ENCODE data around the gene EPB41.
A peak's percentile ranks its signal among the peaks of the same experiment; 100 is the strongest.
"Not testable (repeated sequence)": the region's sequence is repeated elsewhere in the genome, so short reads cannot be mapped to it uniquely, and the experiment has no call there.

EPB41 gene

DNA sequence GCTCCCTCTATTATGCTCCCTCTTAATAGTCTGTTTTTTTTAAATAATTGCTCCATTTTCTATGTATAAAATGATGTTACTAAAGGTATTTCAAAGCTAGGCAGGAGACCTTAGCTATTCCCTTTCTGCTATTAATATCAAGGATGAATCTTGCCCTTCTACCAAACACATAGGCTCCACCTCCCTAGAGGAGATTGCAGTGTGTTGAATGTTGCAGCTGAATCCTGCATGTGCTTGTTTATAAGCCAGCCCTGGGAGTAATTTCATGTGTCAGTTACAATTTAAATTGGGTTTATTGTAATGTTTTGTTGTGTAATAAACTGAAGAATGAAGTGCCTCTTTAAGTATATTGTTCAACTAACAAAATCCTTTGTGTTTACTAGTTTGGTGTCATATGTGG, 143.3 kb downstream of the EPB41 start:
- DNase-seq, result no peak

DNA sequence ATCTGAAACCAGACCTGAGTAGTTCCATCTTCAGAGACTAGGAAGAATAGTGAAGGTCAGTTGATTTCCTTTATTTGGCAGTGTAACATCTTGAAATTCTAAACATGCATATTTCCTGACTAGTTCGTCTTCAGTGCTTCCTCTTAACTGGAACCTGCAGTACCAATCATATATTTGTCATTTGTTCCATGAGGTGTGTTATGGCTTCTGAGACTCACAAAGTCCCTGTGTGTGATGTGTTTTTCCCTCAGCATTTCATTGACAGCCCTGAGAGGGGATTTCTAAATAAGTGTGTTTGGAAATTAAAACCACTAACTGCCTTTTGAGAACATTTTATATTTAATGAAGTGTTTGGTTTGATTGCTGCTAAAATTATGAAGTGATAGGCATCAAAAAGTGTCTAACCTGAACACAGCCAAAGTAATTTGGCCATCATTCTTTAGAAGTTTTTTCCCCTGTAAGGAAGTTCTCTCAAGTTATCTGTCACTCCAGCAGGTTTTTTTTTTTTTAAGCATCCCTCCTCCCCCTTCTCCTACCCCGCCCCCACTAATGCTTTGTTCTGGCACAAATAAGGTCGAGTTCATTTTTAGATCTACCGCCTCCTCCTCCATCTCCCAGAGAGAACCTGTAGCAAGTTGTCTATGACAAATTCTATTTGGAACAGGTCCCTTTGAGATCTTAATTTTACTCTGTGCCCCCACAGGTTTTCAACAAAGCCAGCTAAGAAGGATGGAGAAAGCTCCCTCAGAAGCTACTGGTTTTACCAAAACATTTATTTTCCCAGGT, 148.0 kb downstream of the EPB41 start:
- no peak for DNase-seq

DNA sequence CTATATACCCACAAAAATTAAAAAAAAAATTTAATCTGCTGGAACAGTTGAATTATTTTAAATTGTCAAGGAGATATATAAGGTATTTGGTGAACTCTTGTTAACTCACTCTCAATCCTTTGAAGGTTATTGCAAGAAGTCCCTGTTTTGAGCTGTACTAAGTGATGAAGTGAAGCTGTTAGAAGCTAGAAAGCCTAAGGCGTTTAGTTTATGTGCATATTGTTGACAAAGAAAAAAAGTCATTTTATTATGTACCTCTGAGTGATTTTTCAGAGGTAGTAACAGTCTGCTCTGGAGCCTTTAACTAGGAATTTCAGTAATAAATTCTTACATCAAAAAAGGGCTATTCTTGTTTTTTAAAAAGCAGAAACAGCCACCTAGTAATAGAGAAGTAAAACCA, 149.7 kb downstream of the EPB41 start:
- DNase-seq, result no peak

DNA sequence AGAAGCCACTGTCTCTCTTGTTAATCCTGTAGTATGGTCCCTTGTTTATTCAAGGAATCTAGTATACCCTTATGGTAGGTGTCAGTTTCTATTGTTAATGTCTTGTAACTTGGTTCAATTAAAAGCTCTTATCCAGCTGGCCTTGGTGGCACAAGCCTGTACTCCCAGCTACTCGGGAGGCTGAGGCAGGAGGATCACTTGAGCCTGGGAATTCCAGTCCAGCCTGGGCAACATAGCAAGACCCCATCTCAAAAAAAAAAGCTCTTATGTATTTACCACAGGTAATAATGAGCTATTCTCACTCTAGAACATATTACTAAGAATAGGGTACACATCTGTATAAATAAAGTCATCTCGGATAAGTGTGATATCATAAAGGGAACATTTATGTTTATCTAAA, 162.8 kb downstream of the EPB41 start:
- no peak for DNase-seq

DNA sequence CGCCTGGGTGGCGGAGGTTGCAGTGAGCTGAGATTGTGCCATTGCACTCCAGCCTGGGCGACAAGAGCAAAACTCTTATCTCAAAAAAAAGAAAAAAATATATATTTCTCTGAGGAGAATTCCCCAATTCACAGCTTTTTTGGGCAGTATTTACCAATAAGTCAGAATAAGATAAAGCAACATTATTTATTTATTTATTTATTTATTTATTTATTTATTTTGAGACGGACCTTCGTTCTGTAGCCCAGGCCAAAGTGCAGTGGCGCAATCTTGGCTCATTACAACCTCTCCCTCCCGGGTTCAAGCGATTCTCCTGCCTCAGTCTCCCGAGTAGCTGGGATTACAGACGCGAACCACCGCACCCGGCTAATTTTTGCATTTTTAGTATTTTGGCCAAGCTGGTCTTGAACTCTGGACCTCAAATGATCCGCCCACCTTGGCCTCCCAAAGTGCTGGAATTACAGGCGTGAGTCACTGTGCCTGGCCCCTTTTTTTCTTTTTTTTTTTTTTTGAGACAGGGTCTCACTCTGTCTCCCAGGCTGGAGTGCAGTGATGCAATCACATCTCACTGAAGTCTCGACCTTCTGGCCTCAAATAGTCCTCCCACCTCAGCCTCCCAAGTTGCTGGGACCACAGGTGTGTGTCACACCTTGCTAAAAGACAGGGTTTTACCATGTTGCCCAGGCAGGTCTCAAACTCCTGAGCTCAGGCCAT, 165.7 kb downstream of the EPB41 start:
- DNase-seq, result not testable (repeated sequence)

DNA sequence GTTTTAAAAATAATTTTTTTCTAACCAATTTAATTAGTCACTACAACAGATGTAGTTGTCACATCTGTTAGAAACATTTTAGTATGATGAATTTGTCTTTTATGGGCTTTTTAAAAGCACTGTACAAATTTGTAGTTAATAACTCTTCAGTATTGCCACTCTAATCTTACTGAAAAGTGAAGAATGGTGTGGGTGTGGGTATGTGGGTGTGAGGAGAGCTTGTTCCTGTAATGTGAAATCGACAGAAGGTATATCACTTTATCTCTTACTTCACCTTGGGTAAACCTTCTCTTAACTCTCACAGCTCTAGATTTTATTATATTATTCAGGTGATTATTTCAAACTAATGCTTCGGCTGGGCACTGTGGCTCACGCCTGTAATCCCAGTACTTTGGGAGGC, 166.8 kb downstream of the EPB41 start:
- no peak for DNase-seq

DNA sequence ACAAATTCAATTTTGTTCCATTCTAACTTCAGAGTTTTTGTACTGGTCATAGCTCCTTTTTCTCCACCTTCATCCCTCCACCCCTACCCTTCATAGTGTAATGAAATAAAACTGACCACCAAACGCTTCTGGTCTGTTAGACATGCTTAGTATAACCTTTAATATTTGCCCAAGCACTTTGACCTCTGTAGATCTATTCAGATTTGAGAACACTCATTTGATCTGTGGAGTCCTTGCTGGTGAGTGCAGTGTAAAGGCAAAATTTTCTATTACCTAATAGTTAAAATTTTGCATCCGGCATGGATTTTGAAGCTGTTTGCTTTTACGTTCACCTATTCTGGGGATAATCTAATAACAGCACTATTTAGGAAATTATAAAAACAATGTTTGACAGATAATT, 168.2 kb downstream of the EPB41 start:
- no peak for DNase-seq

DNA sequence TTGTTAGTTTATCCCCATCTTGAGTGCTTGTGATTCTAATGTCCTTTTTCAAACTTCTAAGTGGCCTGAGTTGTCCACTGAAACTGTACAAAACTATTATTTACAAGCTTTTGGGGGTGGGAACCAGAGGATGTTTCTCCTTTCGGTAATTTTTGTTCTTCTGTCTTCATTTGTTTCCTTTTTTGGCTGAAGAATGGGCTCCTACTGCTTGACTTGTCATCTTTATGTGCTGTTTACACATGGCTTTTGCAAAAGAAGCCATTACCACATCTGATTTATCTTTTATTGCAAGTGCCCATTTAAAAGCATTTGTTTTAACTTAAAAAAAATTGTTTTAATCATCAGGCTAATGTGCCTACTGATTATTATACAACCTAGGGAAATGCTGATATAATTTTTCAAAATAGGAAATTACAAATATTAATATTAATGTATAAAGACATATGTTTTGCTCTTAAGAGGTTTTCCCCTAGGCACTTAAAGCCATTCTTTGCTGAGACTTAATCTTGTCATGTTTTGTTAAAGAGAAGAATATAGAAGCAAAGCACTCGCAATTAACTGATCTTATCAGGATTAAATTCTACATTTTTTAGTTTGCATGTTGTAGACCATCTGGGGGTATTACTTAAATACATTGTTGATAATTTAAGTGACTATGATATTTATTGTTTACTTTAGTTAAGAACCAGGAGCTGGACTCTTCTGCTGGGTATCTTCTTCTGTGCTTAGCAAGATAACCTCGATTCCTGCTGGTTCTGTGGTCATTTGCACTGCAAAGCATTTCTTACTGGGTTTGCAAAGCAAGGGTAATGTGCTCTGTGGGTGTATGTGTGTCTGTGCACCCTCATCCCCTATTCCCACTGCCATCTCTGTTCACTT, 169.2 kb downstream of the EPB41 start:
- no peak for DNase-seq

DNA sequence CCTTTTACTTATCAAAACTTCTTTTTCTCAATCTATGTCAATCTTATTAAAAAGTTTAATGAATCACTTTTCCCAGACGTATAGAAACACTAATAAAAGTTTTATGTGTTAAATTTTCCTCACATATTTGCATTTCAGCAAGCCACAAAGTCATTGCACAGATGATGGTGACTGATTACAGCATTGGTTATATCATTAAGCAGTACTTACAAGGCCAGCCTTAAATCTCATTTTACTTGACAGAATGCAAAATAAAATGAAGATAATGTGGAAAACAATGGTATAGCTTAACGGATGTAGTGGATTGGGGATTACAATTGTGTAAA, 169.8 kb downstream of the EPB41 start:
- DNase-seq, result no peak

DNA sequence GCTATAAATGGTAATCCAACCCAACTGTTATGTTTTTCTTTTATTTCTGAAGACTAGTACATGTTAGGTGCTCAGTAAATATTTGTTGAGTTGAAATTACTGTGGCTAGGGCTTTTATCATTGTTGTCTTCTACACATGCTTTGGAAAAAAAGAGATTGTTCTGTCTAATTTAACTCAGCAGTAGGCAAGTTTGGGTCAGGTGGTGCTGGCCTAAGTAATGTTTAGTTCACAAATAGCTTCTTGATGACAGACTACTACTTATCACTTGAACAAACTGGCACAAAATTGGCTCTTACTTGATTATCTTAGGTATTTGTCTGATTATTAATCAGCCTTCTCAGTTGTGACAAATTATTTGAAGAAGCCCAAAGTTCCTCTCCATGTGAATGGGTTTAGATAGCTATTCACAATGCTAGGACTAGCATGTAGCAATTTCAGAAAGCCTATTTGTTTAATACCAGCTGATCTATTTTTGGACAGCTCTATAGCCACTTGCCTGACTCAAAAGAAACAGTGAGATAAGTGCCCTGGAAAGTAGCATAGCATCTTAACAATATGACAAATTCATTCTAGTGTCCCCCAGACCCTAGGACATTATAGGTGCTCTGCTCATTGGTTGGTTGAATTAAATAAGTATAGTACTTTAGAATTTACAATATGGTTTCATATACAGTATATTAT, 176.7 kb downstream of the EPB41 start:
- peak; percentile 2 for DNase-seq

DNA sequence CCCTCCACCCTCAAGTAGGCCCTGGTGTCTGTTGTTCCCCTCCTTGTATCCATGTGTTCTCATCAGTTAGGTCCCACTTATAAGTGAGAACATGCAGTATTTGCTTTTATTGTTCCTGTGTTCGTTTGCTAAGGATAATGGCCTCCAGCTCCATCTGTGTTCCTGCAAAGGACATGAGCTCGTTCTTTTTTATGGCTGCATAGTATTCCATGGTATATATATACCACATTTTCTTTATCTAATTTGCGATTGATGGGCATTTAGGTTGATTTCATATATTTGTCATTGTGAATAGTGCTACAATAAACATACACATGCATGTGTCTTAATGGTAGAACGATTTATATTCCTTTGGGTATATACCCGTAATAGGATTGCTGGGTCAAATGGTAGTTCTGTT, 178.3 kb downstream of the EPB41 start:
- DNase-seq, result not testable (repeated sequence)

DNA sequence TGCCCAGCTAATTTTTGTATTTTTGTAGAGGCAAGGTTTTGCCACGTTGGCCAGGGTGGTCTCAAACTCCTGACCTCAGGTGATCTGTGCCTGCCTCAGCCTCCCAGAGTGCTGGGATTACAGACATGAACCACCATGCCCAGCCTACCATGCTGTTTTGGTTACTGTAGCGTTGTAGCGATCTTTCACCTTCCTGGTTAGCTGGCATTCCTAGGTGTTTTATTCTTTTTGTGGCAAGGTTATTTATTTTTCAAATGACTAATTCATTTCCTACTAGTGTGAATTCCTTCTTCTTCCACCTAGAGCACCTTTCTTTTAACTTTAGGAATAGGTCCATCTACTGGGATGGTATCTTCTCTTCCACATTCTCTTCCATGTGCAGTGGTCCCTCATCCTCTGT, 180.1 kb downstream of the EPB41 start:
- no peak for DNase-seq

DNA sequence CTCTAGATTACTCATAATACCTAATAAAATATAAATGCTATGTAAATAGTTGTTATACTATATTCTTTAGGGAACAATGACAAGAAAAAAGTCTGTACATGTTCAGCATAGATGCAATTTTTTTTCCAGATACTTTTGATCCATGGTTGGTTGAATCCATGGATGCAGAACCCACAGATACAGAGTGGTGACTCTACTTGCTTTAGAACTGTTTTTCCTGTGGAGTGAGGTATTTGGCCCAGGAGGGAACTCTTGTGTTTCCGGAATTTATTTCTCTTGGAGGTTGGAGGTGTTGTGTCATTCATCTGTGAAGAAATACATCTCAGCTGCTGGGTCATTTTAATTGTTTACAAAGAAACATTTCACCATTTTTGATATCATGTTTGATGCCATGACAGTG, 180.6 kb downstream of the EPB41 start:
- no peak for DNase-seq

DNA sequence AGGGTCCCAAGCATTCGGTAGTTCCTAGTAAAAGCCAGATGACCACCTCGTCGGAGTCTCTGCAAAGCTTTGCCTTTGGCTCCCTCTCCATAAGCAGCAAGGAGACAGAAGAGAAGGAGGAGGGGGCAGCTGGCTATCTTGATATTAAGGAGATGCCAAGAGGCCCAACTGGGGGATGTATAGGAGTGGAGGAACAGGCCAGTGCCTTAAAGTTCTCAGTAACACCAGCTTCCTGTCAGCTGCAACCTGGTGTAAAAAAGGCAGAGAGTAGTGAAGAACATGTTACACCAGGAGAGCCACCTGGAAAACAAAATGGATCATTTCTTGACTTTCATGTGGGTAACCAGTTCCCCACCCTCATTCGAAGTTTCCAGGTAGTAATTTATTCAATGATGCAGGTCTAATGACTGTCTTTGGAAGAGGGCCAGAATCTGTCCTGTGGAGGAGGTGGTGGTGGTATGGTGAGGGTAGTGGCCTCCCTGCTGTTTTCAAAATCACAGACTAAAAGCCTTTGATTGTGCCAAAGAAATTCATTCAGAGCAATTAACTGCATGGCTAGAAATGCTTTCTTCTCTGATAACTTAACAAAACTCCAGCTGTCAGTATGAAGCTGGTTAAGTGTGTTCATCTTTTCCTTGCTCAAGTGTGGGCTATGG, 182.0 kb downstream of the EPB41 start:
- DNase-seq, result peak; percentile 22

DNA sequence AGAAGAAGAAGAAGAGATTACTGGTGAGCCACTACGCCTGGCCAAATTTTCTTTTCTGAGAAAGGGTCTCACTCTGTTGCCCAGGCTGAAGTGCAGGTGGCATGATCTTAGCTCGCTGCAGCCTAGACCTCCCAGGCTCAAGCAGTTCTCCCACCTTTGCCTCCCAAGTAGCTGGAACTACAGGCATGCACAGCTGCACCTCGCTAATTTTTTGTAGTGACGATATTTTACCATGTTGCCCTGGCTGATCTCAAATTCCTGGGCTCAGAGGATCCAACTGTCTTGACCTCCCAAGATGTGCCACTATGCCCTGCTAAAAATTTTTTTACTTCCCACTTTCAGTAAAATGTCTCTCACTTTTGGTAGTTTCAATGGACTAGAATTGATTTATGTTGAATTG, 184.9 kb downstream of the EPB41 start:
- DNase-seq, result no peak

DNA sequence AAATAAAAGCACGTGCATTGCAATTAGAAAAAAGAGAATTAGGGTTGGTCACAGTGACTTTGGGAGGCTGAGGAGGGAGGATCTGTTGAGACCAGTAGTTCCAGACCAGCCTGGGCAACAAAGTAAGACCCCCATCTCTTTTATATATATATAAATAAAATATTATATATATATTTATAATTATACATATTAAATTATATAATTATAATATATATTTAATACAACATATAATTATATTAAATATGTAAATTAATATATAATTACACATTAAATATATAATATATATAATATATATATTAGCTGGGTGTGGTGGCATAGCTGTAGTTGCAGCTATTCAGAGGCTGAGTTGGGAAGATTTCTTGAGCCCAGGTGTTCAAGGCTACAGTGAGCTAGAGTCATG, 186.1 kb downstream of the EPB41 start:
- DNase-seq, result no peak

DNA sequence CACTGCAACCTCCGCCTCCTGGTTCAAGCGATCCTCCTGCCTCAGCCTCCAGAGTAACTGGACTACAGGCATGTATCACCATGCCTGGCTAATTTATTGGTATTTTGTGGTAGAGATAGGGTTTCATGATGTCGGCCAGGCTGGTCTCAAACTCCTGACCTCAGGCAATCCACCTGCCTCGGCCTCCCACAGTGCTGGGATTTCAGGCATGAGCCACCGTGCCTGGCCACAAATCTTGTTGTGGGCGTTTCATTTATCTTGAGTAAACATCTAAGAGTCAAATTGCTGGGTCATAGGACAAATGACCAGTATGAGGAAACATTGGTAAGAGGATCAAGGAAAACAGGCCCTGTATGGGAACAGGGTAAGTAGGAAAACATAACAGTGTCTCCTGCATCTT, 191.5 kb downstream of the EPB41 start:
- no peak for DNase-seq

DNA sequence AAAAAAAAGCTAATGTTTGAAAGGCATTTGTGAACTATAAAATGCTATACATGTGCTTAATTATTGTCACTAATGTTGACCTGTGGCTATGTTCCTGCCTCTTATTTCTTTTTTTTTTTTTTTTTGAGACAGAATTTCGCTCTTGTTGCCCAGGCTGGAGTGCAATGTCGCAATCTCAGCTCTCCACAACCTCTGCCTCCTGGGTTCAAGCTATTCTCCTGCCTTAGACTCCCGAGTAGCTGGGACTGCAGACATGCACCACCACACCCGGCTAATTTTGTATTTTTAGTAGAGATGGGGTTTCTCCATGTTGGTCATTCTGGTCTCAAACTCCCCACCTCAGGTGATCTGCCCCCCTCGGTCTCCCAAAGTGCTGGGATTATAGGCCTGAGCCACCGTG, 193.7 kb downstream of the EPB41 start:
- not testable (repeated sequence) for DNase-seq

DNA sequence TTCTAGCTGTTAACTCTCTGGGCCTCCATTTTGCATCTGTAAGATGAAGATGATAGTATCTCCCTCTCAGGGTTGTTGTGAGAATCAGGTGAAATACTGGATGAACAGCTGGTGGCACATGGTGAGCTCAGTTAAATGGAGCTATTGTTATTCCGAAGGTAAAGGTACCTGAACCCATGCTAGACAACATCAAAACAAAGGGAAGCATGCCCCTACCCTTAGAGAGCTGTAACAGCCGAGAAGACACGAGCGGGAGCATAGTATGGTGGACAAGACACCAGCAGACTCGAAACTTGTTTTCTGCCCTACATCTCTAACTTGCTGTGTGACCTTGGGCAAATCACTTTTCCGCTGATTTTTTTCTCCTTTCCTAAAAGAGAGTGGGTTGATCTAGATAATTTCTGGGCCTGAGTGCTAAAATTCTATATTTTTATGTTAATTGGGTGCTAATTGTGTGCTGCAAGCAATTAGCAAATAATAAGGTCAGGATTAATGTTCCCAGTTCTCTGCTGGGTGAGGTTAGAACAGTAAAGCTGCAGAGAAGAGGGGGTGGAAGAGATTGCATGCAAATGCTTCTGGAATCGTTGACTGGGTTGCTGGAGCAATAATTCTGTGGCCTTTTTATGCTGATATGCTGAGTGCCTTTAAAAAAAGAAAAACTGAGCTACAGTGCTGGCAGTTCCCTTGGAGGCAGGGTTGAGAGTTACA, 198.5 kb downstream of the EPB41 start:
- no peak for DNase-seq

DNA sequence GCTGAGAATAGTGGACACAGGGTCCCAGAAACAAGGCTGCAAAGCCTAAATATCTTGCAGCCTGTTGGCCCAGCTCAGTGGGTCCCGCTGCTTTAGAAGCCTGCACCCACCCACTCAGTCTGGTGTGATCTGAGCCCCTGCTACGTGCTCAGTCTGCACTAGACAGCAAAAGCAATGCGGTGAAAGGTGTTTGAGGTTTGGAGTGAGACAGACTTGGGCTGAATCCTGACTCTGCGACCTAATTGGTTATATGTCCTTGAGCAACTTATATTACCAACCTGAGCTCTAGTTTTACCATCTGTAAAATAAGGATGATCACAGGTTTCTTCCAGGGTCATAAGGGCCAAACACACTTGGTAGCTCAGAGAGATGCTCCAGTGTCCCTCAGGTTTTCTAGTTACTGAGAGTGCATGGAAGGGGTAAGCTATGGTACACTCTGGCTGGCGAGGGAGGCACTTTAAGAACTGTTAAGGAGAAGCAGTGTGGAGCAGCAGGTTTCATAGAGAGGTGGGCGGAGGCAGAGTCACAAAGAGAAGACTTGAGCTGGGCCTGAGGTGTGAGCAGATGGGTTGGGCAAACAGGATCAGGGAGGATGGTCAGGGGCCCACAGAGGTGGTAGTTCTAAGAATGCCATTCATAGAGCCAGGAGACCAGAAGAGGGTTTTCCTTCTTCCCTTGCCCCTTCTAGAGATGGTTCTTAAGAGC, 199.2 kb downstream of the EPB41 start:
- DNase-seq, result no peak

DNA sequence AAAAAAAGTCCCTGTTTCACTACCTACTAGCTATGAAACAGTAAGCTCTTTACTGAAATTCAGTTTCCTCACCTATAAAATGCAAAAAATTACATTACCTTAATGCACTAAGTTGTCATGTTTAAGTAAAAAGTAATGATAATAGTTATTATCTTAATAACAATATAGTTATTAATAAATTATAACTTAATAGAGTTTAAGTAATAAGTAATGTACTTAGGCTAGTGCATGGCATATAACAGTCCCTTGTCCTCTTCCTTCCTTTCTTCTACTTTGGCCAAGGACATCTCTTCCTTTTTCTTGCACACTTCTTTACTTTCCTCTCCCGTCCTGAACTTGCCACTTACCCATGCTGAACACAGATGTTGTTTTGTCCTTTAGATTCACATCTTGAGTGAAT, 200.3 kb downstream of the EPB41 start:
- DNase-seq, result no peak
